Measurements from ENCODE around the gene FAM228A. TPM values are rescaled to one million over a fixed set of nuclear protein-coding genes. Genes with fewer than 3 reads are reported as not detected.

FAM228A gene
- total RNA-seq, 6 donors from 2014 or later: 0.17 to 3.1 (median 1.6) TPM

DNA sequence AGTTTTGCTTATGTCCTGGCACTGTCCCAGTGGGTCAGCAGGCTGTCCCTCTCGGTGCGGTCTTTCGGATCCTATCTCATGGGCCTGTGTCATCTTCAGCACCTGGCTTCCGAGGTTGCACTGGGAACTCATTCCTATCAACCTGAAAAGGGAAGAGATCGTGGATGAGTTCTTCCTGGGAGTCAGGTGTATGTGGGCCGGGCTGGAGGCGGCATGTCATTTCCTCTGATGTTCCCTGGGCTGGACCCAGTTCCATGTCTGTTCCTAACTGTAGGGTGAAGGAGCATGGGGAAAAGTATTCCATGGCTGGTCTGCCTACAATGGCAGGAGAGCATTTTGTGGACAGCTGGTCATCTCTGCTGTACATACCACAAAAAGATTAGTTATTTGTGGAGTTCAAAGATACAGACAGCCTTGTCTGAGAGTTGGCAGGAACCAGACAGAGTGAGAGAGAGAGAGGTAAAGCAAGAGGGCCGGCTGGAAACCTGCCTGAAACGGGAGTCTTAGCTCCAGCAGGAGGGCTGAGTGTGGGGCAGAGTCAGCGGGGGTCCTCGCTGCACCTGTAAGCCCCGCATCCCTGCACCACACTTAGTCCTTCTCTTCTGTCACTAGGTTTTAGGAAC is 25.2 kb downstream of the FAM228A start:
- TF ChIP-seq EP300 (IDR thresholded peaks at IDR 0.05) (no peak), POLR2AphosphoS5 (IDR thresholded peaks at IDR 0.05) (no peak), POLR2A (IDR thresholded peaks at IDR 0.05) (no peak)
- TF ChIP-seq, protein P1, sequence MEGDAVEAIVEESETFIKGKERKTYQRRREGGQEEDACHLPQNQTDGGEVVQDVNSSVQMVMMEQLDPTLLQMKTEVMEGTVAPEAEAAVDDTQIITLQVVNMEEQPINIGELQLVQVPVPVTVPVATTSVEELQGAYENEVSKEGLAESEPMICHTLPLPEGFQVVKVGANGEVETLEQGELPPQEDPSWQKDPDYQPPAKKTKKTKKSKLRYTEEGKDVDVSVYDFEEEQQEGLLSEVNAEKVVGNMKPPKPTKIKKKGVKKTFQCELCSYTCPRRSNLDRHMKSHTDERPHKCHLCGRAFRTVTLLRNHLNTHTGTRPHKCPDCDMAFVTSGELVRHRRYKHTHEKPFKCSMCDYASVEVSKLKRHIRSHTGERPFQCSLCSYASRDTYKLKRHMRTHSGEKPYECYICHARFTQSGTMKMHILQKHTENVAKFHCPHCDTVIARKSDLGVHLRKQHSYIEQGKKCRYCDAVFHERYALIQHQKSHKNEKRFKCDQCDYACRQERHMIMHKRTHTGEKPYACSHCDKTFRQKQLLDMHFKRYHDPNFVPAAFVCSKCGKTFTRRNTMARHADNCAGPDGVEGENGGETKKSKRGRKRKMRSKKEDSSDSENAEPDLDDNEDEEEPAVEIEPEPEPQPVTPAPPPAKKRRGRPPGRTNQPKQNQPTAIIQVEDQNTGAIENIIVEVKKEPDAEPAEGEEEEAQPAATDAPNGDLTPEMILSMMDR (IDR thresholded peaks at IDR 0.05): no peak
- no peak overlapping the region for H3K4me3 ChIP-seq
- peak in 1 of 2 donors; percentile 17 for ATAC-seq (ENCODE audit: low FRiP score in 2 of 2)
- H3K4me1 ChIP-seq: no peaks in the 10 kb centered on the region
- peaks cover 18 to 43% (median 25%) of the 10 kb centered on the region in 4 donors for H3K36me3 ChIP-seq
- 82 to 89% methylated on average over 12 of the region's 12 CpGs for WGBS, 2 donors
- DNase-seq: no peak
- no peak overlapping the region for H3K27ac ChIP-seq
- no peaks in the 10 kb centered on the region for H3K9me3 ChIP-seq
- no peaks in the 10 kb centered on the region for H3K27me3 ChIP-seq

DNA sequence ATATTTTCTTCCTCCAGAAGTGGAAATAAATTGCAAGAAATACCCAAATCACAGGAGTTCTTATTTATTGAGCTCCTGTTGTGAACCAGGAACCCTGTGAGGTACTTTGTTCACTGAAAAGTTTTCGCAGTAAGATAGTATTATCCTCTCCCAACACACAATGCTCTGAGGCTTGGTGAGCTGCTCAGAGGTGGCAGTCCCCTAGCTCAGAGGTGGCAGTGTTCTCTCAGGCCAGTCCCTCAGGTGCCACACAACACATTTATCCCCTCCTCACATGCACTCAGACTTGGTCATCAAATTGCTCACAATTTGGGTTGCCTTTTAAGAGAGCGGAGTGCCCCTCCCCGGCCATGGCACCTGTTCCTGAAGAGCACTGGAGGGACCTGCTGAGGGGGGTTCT is 25.9 kb downstream of the FAM228A start:
- TF ChIP-seq POLR2A (IDR thresholded peaks at IDR 0.05): no peak
- no peak for TF ChIP-seq EP300 (IDR thresholded peaks at IDR 0.05)
- no peak for TF ChIP-seq POLR2AphosphoS5 (IDR thresholded peaks at IDR 0.05)
- TF ChIP-seq, protein P1 (IDR thresholded peaks at IDR 0.05): no peak
- Histone ChIP-seq H3K36me3 (peaks cover 22 to 50% (median 31%) of the 10 kb centered on the region in 4 donors), H3K9me3 (no peaks in the 10 kb centered on the region), H3K27ac (no peak overlapping the region), H3K4me1 (no peaks in the 10 kb centered on the region), H3K4me3 (no peak overlapping the region), H3K27me3 (no peaks in the 10 kb centered on the region)
- no peak for ATAC-seq (ENCODE audit: low FRiP score in 2 of 2)
- no peak for DNase-seq
- 91 to 100% methylated on average over 3 of the region's 3 CpGs for WGBS, 2 donors

DNA sequence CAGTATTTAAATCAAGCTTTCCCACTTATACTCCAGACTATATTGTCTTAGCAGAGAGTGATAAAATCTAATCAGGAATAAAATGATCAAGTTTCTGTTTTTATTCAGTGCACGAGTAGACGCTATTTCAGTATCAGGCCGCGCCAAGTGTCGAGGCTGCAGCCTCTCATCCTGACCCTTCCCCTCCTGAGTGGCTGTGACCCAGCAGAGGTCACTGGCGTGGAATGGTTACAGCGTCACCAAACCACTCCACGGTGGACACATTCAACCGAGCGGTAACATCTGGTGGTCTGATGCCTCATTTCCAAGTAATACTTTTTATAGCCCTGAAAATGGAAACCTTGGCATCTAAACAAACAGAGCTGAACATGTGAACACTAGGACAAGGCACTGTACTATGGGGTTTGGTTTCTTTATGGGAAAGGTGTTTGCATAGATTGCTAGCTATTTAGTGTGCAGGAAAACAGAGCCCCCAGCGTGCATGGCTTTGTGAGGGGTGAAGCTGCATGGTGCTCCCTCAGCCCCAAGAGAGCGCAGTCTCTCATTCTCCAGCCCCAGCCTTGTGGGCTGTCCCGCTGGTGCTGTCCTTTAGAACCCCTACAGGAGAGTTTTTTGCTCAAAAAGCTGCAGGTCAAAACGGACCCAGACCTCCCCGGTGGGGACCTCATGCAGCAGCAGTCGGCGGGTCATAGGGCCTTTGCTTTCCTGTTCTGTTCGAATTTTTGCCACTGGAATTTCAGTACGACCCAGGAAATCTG is 28.4 kb downstream of the FAM228A start:
- H3K36me3 ChIP-seq: peaks cover 30 to 72% (median 54%) of the 10 kb centered on the region in 4 donors
- H3K27ac ChIP-seq: no peak overlapping the region
- H3K4me3 ChIP-seq: no peak overlapping the region
- TF ChIP-seq, protein P1 (IDR thresholded peaks at IDR 0.05): no peak
- TF ChIP-seq POLR2A (IDR thresholded peaks at IDR 0.05): no peak
- no peak for TF ChIP-seq POLR2AphosphoS5 (IDR thresholded peaks at IDR 0.05)
- 81 to 86% methylated on average over 19 of the region's 19 CpGs for WGBS, 2 donors
- no peak for ATAC-seq (ENCODE audit: low FRiP score in 2 of 2)
- H3K27me3 ChIP-seq: no peaks in the 10 kb centered on the region
- H3K4me1 ChIP-seq: no peaks in the 10 kb centered on the region
- no peak for DNase-seq
- no peaks in the 10 kb centered on the region for H3K9me3 ChIP-seq

DNA sequence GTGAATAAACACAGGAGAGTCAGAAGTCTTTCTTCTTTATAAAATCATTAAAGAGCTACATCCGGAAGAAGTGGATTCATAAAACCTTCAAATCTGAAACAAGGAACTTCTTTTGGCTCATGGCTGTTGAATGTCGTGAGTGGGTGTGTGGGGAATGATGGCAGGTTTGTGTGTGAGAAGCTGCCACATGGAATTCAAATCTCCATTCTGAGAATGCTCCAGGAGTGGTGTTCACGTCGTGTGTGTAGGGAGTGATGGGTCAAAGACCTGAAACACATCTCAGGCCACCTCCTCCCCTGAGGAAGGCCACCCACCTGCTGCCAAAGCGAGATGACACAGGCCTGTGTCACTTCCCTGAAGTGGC is 28.9 kb downstream of the FAM228A start:
- Histone ChIP-seq H3K4me3 (no peak overlapping the region), H3K36me3 (peaks cover 35 to 78% (median 60%) of the 10 kb centered on the region in 4 donors), H3K27ac (no peak overlapping the region), H3K9me3 (no peaks in the 10 kb centered on the region), H3K27me3 (no peaks in the 10 kb centered on the region), H3K4me1 (no peaks in the 10 kb centered on the region)
- TF ChIP-seq POLR2A (IDR thresholded peaks at IDR 0.05) (no peak), EP300 (IDR thresholded peaks at IDR 0.05) (no peak), POLR2AphosphoS5 (IDR thresholded peaks at IDR 0.05) (no peak)
- TF ChIP-seq, protein P1 (IDR thresholded peaks at IDR 0.05): no peak
- WGBS, 2 donors: 78 to 94% methylated on average over 5 of the region's 5 CpGs
- DNase-seq (no peak), ATAC-seq (ENCODE audit: low FRiP score in 2 of 2) (no peak)
